DOHH2 (cell line): ENCODE results near the gene DCPS.

Experiments used
- EZH2phosphoT487 ChIP-seq: fragments of 200-600 bp; sonication (generic); IDR thresholded peaks from 2 replicates; pipeline ENCODE4 v1.6.1; 2017; ENCODE audit warnings: borderline replicate concordance, mild to moderate bottlenecking, antibody characterized with exemption, low read length, moderate library complexity, mixed read lengths
- TF ChIP-seq, protein P1 (sequence below): fragments of 200-600 bp; sonication (generic); IDR thresholded peaks from one replicate; pipeline ENCODE4 v1.5.1; 2014; ENCODE audit warnings: antibody characterized with exemption, mild to moderate bottlenecking, low read depth, low read length; ENCODE audit not compliant: poor library complexity, severe bottlenecking

GRCh38 chr11:126383339-126384335 is 79.8 kb downstream of the DCPS start:
- TF ChIP-seq, protein P1, sequence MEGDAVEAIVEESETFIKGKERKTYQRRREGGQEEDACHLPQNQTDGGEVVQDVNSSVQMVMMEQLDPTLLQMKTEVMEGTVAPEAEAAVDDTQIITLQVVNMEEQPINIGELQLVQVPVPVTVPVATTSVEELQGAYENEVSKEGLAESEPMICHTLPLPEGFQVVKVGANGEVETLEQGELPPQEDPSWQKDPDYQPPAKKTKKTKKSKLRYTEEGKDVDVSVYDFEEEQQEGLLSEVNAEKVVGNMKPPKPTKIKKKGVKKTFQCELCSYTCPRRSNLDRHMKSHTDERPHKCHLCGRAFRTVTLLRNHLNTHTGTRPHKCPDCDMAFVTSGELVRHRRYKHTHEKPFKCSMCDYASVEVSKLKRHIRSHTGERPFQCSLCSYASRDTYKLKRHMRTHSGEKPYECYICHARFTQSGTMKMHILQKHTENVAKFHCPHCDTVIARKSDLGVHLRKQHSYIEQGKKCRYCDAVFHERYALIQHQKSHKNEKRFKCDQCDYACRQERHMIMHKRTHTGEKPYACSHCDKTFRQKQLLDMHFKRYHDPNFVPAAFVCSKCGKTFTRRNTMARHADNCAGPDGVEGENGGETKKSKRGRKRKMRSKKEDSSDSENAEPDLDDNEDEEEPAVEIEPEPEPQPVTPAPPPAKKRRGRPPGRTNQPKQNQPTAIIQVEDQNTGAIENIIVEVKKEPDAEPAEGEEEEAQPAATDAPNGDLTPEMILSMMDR, result no peak
- TF ChIP-seq EZH2phosphoT487, result no peak
